Myocyte (in vitro differentiated cells): ENCODE results near the gene EVC. TPM values are rescaled to one million over a fixed set of nuclear protein-coding genes. Genes with fewer than 3 reads are reported as not detected.
"Not testable (repeated sequence)": the region's sequence is repeated elsewhere in the genome, so short reads cannot be mapped to it uniquely, and the experiment has no call there.

ENCODE experiments used
- DNase-seq: peaks from one replicate; pipeline ENCODE4 v3.0.0-alpha.2; 2012; ENCODE audit warnings: low read depth
- total RNA-seq: library from RNA; depleted of rRNA; stranded (reverse); fragments of >200 nt; gene quantifications from 2 replicates; pipeline ENCODE4 v1.2.3, GENCODE V29; 2014

EVC gene
- total RNA-seq, 1 donor from 2014 or later, result 82.9 TPM

- peak; percentile 77 for DNase-seq
Observed at GRCh38 chr4:5708449-5709206, 2.4 kb upstream of the EVC start, which contains the start of gene EVC2. EVC2 (minus strand) TSS chr4:5708559; CDS start chr4:5708513, 46 bp downstream.

DNA sequence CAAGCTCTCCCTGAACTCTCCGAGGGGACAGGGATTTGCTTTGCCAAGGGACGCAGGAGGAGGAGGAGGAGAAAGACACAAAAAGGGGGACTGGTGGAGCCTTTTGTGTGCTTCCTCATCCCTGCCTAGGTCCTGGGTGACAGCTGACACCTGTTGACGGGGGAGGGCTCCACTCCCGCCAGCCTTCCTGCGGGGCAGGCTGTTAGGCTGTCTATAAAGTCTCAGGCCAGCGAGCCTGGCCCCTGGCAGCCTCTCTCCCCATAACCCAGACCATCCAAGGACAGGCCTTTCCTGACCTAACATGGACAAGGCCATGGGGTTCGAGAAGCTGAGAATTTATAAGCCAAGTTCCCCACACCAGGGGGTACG lies 1.8 kb upstream of the EVC start:
- peak; percentile 87 for DNase-seq

GRCh38 chr4:5710065-5710960 lies 688 bp upstream of the EVC start:
- DNase-seq, result peak; percentile 55

- peak; percentile 78 for DNase-seq
Observed at GRCh38 chr4:5711479-5712184, 631 bp downstream of the EVC start.

DNA sequence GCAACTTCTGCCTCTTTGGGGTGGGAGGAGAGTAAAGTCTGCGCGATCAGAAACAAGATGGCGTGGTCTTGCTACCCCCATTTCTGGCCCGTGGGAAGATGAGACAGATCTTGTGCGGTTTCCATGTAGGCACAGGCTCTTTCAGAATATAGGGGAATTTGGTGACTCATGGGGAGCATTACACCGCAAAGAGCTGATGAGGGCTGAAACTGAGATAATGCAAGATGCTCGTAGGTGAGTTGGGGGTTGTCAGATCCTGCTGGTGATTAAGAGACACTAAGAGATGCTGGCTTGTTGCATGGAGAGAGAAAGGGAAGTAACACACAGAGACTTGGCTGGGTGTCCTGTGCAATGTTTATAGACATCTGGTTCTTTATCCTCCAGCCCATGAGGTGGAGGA lies 1.5 kb downstream of the EVC start:
- DNase-seq, result no peak

GRCh38 chr4:5712931-5713330 lies 1.9 kb downstream of the EVC start:
- no peak for DNase-seq

DNA sequence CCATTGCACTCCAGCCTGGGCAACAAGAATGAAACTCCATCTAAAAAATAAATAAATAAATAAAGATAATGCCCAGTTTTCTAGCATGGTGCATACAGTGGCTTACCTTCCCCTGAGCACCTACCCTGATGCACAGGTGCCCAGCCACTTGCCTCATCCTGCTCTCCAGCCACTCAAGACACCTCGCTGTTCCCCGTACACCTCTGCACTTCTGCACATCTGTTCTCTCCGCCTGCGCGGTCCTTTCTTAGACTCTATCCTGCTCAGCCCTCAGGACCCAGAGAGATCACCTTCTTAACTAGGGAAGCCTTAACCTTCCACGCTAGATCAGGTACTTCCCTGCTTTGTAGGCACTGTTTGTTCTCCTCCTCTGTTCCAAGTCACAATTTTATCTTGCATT lies 2.9 kb downstream of the EVC start:
- no peak for DNase-seq

DNA sequence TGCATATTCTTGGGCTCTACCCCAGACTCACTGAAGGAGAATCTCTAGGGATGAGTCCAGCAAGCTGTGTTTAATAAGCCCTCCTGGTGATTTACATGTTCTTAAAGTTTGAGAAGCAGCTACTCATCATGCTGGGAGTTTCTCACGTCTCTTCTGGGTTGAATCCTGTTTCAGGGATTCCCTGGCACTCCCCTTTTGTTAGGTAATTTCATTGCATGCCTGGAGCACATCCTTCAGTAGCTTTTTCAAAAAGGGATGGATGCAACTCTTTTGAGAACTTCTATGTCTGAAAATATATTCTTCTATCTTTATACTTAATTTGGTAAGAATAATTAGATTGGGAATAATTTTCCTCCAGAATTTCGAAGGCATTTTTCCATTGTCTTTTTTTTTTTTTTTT lies 4.4 kb downstream of the EVC start:
- DNase-seq, result no peak

DNA sequence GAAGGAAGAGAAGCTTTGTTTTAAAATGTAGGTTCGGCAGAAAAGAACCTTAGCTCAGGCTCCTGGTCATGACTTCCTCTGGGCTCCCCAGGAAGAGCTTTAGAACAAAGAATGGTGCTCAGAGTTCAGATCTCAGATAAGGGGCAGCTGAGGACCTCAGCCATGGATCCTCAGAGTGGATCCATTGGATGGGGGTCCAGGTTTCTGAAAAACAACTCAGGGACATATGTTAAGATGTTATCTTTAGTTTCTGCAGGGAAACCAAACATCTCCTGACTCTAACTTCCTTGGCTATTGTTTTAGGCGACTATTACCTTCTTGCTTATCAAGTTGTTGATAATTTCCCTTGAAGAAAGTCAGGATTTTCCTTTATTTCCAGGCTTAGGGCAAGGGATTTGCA lies 5.4 kb downstream of the EVC start:
- DNase-seq, result no peak

GRCh38 chr4:5717449-5718158 lies 6.6 kb downstream of the EVC start:
- no peak for DNase-seq

DNA sequence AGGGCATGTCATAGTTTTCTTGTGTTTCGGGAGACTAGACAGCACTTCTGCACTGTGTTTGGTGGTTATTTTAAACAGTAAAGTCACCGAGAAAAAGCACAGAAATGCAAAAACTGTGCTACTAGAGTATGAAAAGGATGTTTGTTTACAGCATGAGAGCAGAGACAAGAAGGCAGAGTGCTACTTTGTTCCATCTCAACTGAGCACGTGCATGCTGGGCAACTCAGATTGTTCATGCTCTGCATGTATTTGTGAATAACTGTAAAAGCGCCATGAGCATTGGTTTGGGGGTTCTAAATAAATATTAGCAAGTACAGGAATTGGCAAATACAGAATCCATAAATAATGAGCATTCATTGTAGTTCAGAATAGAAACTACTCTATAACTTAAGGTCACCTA lies 7.4 kb downstream of the EVC start:
- DNase-seq, result no peak

DNA sequence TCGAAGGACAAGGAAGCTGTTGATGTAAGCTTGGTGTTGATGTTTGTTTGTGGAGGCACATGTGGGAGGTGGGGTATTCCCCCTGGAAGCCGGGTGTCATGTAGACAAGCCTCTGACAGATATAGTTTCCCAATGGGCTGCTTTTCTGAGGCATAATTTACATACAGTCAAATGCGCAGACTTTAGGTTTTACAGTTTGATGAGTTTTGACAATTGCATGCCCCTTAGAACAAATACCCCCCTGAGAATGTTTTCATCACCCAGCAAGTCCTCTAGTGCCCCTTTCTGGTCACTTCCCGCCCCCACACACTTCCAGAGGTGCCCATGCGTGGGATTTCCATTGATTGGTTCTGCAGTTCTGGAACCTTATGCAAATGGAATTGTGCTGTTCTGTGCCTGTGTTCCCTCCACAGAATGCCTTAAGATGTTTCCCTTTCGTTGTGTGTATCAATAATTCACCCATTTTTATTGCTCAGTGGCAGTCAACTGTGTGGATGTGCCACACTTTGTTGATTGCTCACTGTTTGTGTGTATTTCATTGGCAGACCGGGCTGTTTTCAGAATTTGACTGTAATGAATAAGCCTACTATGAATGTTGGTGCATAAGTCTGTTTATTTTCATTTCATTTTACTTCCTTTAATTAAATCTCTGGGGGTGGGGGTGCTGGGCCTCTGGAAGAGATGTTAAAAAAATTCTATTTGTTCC lies 8.5 kb downstream of the EVC start:
- DNase-seq, result no peak

GRCh38 chr4:5720157-5720850 lies 9.3 kb downstream of the EVC start:
- no peak for DNase-seq

- DNase-seq, result no peak
Observed at GRCh38 chr4:5720980-5721379, 10.0 kb downstream of the EVC start.

GRCh38 chr4:5721923-5722322 lies 10.9 kb downstream of the EVC start:
- DNase-seq, result no peak

GRCh38 chr4:5722328-5722727 lies 11.3 kb downstream of the EVC start:
- peak; percentile 46 for DNase-seq

DNA sequence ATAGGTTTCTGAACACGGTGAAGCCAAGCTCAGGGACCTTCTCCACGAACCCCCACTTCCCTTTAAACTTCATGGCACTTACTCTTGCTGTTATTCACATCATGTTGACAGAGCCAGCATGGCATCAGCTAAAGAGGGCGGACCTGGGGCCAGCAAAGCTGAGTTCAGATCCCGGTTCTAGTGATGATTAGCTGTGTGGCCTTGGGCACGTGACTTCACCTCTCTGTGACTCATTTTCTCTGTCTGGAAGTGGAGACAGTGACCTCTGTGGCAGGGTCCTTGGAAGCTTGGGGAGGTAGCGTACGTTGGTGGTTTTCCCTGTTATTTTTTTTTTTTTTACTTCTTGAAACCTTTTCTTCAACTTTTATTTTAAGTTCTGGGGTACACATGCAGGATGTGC lies 13.4 kb downstream of the EVC start:
- DNase-seq, result no peak

GRCh38 chr4:5728412-5728811 lies 17.4 kb downstream of the EVC start:
- not testable (repeated sequence) for DNase-seq

- no peak for DNase-seq
Observed at GRCh38 chr4:5730436-5730835, 19.4 kb downstream of the EVC start.
